Measurements from ENCODE around the gene ANGPT4. TPM values are rescaled to one million over a fixed set of nuclear protein-coding genes. Genes with fewer than 3 reads are reported as not detected.

Gene ANGPT4
- total and polyA plus RNA-seq, 2 of the 8 experiments (the other 6 are each of a cell fraction or from before 2014, with no cell fraction given), result 0.07 to 0.33 TPM

GRCh38 chr20:881051-881782 is 34.9 kb downstream of the ANGPT4 start (continued):
- TF ChIP-seq CHD7 (IDR thresholded peaks at IDR 0.05; ENCODE audit: insufficient replicate concordance, low read length), result no peak
- TF ChIP-seq BCL11A (IDR thresholded peaks at IDR 0.05; ENCODE audit: low read depth in 2 of 2, low read length in 2 of 2), result no peak
- TF ChIP-seq TAF1 (IDR thresholded peaks at IDR 0.05; ENCODE audit: low read depth, low read length), result no peak
- TF ChIP-seq MAX (IDR thresholded peaks at IDR 0.05), result no peak
- TF ChIP-seq EZH2 (IDR thresholded peaks at IDR 0.05; ENCODE audit: low read depth, low read length, severe bottlenecking), result no peak
- TF ChIP-seq JUND (IDR thresholded peaks at IDR 0.05; ENCODE audit: low read length), result no peak
